Measurements from ENCODE around the gene EPB42. TPM values are rescaled to one million over a fixed set of nuclear protein-coding genes. Genes with fewer than 3 reads are reported as not detected.

EPB42 gene
- total RNA-seq, 1 experiment from 2014 or later = not detected

- H3K36me3 Mint-ChIP-seq (ENCODE audit: insufficient read depth in 1 of 3, low read depth in 3 of 3) = no peaks in the 10 kb centered on the region
- H4K8ac ChIP-seq (replicated peaks; ENCODE audit: insufficient read length, low read depth, low read length) = no peak overlapping the region
- no CpG with 5 or more reads among the region's 5 CpGs for WGBS (ENCODE audit: extremely low coverage, insufficient read length, low lambda C conversion rate)
Measured at GRCh38 chr15:43270113-43270665, 49.4 kb upstream of the EPB42 start.

More at GRCh38 chr15:43270113-43270665, 49.4 kb upstream of the EPB42 start:
- Histone ChIP-seq H3K4ac (ENCODE audit: low read depth, low read length) (no peak overlapping the region), H4K91ac (ENCODE audit: insufficient read length, low read depth, low read length) (no peak overlapping the region), H3K79me2 (ENCODE audit: insufficient read depth, low read length) (no peaks in the 10 kb centered on the region), H2BK15ac (ENCODE audit: low read depth, low read length) (no peak overlapping the region), H3K27ac (ENCODE audit: insufficient read length, low read depth, low read length) (no peak overlapping the region), H2BK20ac (ENCODE audit: low read depth, low read length, poor library complexity, severe bottlenecking) (no peak overlapping the region), H3K56ac (ENCODE audit: insufficient read length, low read depth, low read length) (no peak overlapping the region), H3T11ph (ENCODE audit: low read length) (no peak overlapping the region), H3K79me1 (ENCODE audit: insufficient read depth, low read depth, low read length, poor library complexity, severe bottlenecking) (no peaks in the 10 kb centered on the region), H3K4me1 (ENCODE audit: insufficient read depth, low read length) (no peaks in the 10 kb centered on the region), H3K23ac (ENCODE audit: insufficient read length, low read depth, low read length) (no peak overlapping the region), H2BK12ac (ENCODE audit: insufficient read length, low read depth, low read length) (no peak overlapping the region), H4K20me1 (ENCODE audit: control insufficient read depth, insufficient read depth, insufficient read length) (no peaks in the 10 kb centered on the region), H3K14ac (ENCODE audit: insufficient read depth, low read length) (no peak overlapping the region), H4K5ac (ENCODE audit: insufficient read length, low read depth, low read length) (no peak overlapping the region), H3K4me2 (ENCODE audit: insufficient read depth, insufficient read length, low read length) (no peak overlapping the region), H2AFZ (ENCODE audit: low read length) (no peak overlapping the region), H2AK5ac (ENCODE audit: insufficient read length, low read length) (no peak overlapping the region), H2BK120ac (ENCODE audit: low read depth, low read length, poor library complexity, severe bottlenecking) (no peak overlapping the region), H3K27me3 (ENCODE audit: insufficient read depth, low read length) (no peaks in the 10 kb centered on the region), H2BK5ac (ENCODE audit: insufficient read length, low read length) (no peak overlapping the region), H3K23me2 (ENCODE audit: insufficient read length, low read depth, low read length, poor library complexity, severe bottlenecking) (no peaks in the 10 kb centered on the region), H3K9ac (ENCODE audit: extremely low read depth, insufficient read length, low read length) (no peak overlapping the region), H3K18ac (ENCODE audit: insufficient read length, low read depth, low read length) (no peak overlapping the region), H3K9me3 (ENCODE audit: control insufficient read depth, low read depth, low read length) (no peaks in the 10 kb centered on the region)
- no peak overlapping the region; a peak in 1 of 5 replicates for H3K4me3 Mint-ChIP-seq
- peak overlapping the region in 1 of 3 experiments; percentile 38; a peak in 1 of 7 replicates for H3K27ac Mint-ChIP-seq
- no peaks in the 10 kb centered on the region for H3K4me1 Mint-ChIP-seq
- peaks cover 0 to 2% of the 10 kb centered on the region in 2 experiments; a peak in 2 of 5 replicates for H3K9me3 Mint-ChIP-seq
- peaks cover 16% of the 10 kb centered on the region for H3K27me3 Mint-ChIP-seq (ENCODE audit: low read depth)
- no peak for TF ChIP-seq CTCF (conservative IDR thresholded peaks at IDR 0.05)
- no peak for DNase-seq
